Measurements from ENCODE around the gene ASGR1.

- TF ChIP-seq CTCF (conservative IDR thresholded peaks at IDR 0.05; ENCODE audit: low read length) (no peak), EZH2phosphoT487 (IDR thresholded peaks at IDR 0.05; ENCODE audit: borderline replicate concordance) (no peak)
Observed at GRCh38 chr17:7131423-7131791, 47.8 kb downstream of the ASGR1 start.

All from Loucy (cell line).